ENCODE results near the gene TPST1.
"Not testable (repeated sequence)": the region's sequence is repeated elsewhere in the genome, so short reads cannot be mapped to it uniquely, and the experiment has no call there.

Gene TPST1

GRCh38 chr7:66188645-66189044 is 16.5 kb upstream of the TPST1 start:
- no peak for DNase-seq (ENCODE audit: low spot score)

- no peak for DNase-seq (ENCODE audit: low spot score)
Measured at GRCh38 chr7:66189695-66190503, 15.2 kb upstream of the TPST1 start.

- no peak for DNase-seq (ENCODE audit: low spot score)
Measured at GRCh38 chr7:66190504-66190857, 14.7 kb upstream of the TPST1 start.

- DNase-seq (ENCODE audit: low spot score): no peak
Measured at GRCh38 chr7:66193146-66193725, 11.9 kb upstream of the TPST1 start.

- no peak for DNase-seq (ENCODE audit: low spot score)
Measured at GRCh38 chr7:66198469-66198868, 6.7 kb upstream of the TPST1 start.

- DNase-seq (ENCODE audit: low spot score): no peak
Measured at GRCh38 chr7:66198956-66199355, 6.2 kb upstream of the TPST1 start.

GRCh38 chr7:66202441-66202840 is 2.7 kb upstream of the TPST1 start:
- DNase-seq (ENCODE audit: low spot score): no peak

GRCh38 chr7:66205741-66206090 is 582 bp downstream of the TPST1 start:
- no peak for DNase-seq (ENCODE audit: low spot score)

GRCh38 chr7:66206119-66206933 is 1.2 kb downstream of the TPST1 start:
- DNase-seq (ENCODE audit: low spot score): no peak

GRCh38 chr7:66206934-66207240 is 1.8 kb downstream of the TPST1 start:
- DNase-seq (ENCODE audit: low spot score): no peak

GRCh38 chr7:66207540-66207939 is 2.4 kb downstream of the TPST1 start:
- no peak for DNase-seq (ENCODE audit: low spot score)

- no peak for DNase-seq (ENCODE audit: low spot score)
Measured at GRCh38 chr7:66211429-66211828, 6.3 kb downstream of the TPST1 start.

GRCh38 chr7:66213637-66214036 is 8.5 kb downstream of the TPST1 start:
- DNase-seq (ENCODE audit: low spot score): no peak

- no peak for DNase-seq (ENCODE audit: low spot score)
Measured at GRCh38 chr7:66216687-66217086, 11.6 kb downstream of the TPST1 start.

GRCh38 chr7:66219805-66220204 is 14.7 kb downstream of the TPST1 start:
- DNase-seq (ENCODE audit: low spot score): no peak

GRCh38 chr7:66221442-66221841 is 16.3 kb downstream of the TPST1 start:
- DNase-seq (ENCODE audit: low spot score): no peak

GRCh38 chr7:66227808-66228207 is 22.7 kb downstream of the TPST1 start:
- DNase-seq (ENCODE audit: low spot score): no peak

- not testable (repeated sequence) for DNase-seq (ENCODE audit: low spot score)
Measured at GRCh38 chr7:66231326-66232216, 26.4 kb downstream of the TPST1 start.

- DNase-seq (ENCODE audit: low spot score): no peak
Measured at GRCh38 chr7:66233638-66234037, 28.5 kb downstream of the TPST1 start.

- no peak for DNase-seq (ENCODE audit: low spot score)
Measured at GRCh38 chr7:66236713-66237303, 31.7 kb downstream of the TPST1 start.

- no peak for DNase-seq (ENCODE audit: low spot score)
Measured at GRCh38 chr7:66237906-66238772, 33.0 kb downstream of the TPST1 start.
